Mucosa of rectum (tissue), 2 donors: Measurements from ENCODE around the gene KRTAP10-6.
"Not testable (repeated sequence)": the region's sequence is repeated elsewhere in the genome, so short reads cannot be mapped to it uniquely, and the experiment has no call there.

ENCODE experiments used
- H3K27ac ChIP-seq, 2 donors: one replicate each; pipeline ENCODE4 v1.7.0; 2013; ENCODE audit warnings: inconsistent platforms in 2 of 2, low read depth in 2 of 2, low read length in 2 of 2
- H3K27me3 ChIP-seq, 2 donors: one replicate each; pipeline ENCODE4 v1.7.0; 2013; ENCODE audit warnings: low read length in 2 of 2; ENCODE audit not compliant: control insufficient read depth in 2 of 2, insufficient read depth in 2 of 2
- H3K36me3 ChIP-seq, 2 donors: one replicate each; pipeline ENCODE4 v1.7.0; 2013; ENCODE audit warnings: low read length in 2 of 2; ENCODE audit not compliant: control insufficient read depth in 2 of 2, insufficient read depth in 2 of 2
- H3K4me1 ChIP-seq, 2 donors: one replicate each; pipeline ENCODE4 v1.7.0; 2013; ENCODE audit warnings: low read length in 2 of 2, mild to moderate bottlenecking in 1 of 2; ENCODE audit not compliant: control insufficient read depth in 2 of 2, insufficient read depth in 2 of 2
- H3K4me3 ChIP-seq, 2 donors: one replicate each; pipeline ENCODE4 v1.7.0; 2013; ENCODE audit warnings: low read length in 2 of 2
- H3K9ac ChIP-seq, 2 donors: one replicate each; pipeline ENCODE4 v1.7.0; 2013; ENCODE audit warnings: low read length in 2 of 2, low read depth in 1 of 2, mild to moderate bottlenecking in 1 of 2
- H3K9me3 ChIP-seq, 2 donors: one replicate each; pipeline ENCODE4 v1.7.0; 2013; ENCODE audit warnings: low read length in 2 of 2; ENCODE audit not compliant: control insufficient read depth in 2 of 2
- donor health status: healthy.
- donor health status: Normal muscosa, but diverticular disease.

Gene KRTAP10-6

GRCh38 chr21:44599264-44600029 is 7.1 kb upstream of the KRTAP10-6 start:
- Histone ChIP-seq H3K27me3 (peaks cover 2 to 12% of the 10 kb centered on the region in 2 donors), H3K9ac (no peak overlapping the region), H3K4me3 (no peak overlapping the region), H3K36me3 (no peaks in the 10 kb centered on the region), H3K9me3 (no peaks in the 10 kb centered on the region), H3K4me1 (no peaks in the 10 kb centered on the region), H3K27ac (no peak overlapping the region)

GRCh38 chr21:44598061-44598460 is 5.8 kb upstream of the KRTAP10-6 start:
- H3K4me3 ChIP-seq: no peak overlapping the region
- H3K9me3 ChIP-seq: no peaks in the 10 kb centered on the region
- H3K36me3 ChIP-seq: no peaks in the 10 kb centered on the region
- peaks cover 2 to 20% of the 10 kb centered on the region in 2 donors for H3K27me3 ChIP-seq
- no peaks in the 10 kb centered on the region for H3K4me1 ChIP-seq
- no peak overlapping the region for H3K9ac ChIP-seq
- no peak overlapping the region for H3K27ac ChIP-seq

DNA sequence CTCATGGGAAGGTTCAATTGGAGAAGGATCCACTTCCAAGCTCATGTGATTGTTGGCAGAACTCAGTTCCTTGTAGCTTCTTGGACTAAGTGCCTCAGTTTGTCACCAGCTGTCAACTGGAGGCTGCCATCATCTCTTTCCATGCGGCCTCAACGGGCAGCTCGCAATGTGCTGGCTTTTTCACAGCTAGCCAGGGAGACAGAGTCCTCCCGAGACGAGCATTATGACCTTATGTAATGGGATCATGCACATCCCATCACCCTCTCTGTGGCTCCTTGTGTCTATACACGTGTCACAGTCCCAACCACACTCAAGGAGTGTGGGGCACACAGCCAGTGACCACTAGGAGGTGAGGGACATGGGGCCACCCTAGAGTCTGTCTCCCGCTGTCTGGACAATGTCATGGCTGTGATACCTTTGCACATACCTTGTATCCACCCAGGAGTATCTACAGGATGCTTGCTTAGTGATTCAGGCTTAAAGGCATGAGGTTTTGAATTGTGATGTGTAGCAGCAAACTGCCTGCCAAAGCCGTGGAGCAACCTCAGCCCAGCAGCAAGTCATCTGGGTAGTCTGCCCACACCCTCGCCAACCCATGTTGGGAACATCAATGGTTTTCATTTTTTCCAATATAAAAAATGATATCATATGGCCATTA is 3.9 kb upstream of the KRTAP10-6 start:
- Histone ChIP-seq H3K4me3 (no peak overlapping the region), H3K27ac (no peak overlapping the region), H3K36me3 (no peaks in the 10 kb centered on the region), H3K27me3 (peaks cover 0 to 28% of the 10 kb centered on the region in 2 donors), H3K9me3 (no peaks in the 10 kb centered on the region), H3K9ac (no peak overlapping the region), H3K4me1 (no peaks in the 10 kb centered on the region)

- H3K9me3 ChIP-seq: no peaks in the 10 kb centered on the region
- no peak overlapping the region for H3K9ac ChIP-seq
- no peak overlapping the region for H3K4me3 ChIP-seq
- H3K27ac ChIP-seq: no peak overlapping the region
- no peaks in the 10 kb centered on the region for H3K4me1 ChIP-seq
- no peaks in the 10 kb centered on the region for H3K36me3 ChIP-seq
- peaks cover 0 to 28% of the 10 kb centered on the region in 2 donors for H3K27me3 ChIP-seq
Measured at GRCh38 chr21:44595524-44595923, 3.2 kb upstream of the KRTAP10-6 start.

GRCh38 chr21:44594406-44594916 is 2.2 kb upstream of the KRTAP10-6 start:
- H3K4me1 ChIP-seq: no peaks in the 10 kb centered on the region
- H3K36me3 ChIP-seq: no peaks in the 10 kb centered on the region
- no peak overlapping the region for H3K9ac ChIP-seq
- no peak overlapping the region for H3K4me3 ChIP-seq
- no peak overlapping the region for H3K27ac ChIP-seq
- H3K27me3 ChIP-seq: peaks cover 0 to 22% of the 10 kb centered on the region in 2 donors
- no peaks in the 10 kb centered on the region for H3K9me3 ChIP-seq

GRCh38 chr21:44593598-44594405 is 1.5 kb upstream of the KRTAP10-6 start:
- peaks cover 0 to 22% of the 10 kb centered on the region in 2 donors for H3K27me3 ChIP-seq
- H3K4me1 ChIP-seq: no peaks in the 10 kb centered on the region
- no peaks in the 10 kb centered on the region for H3K36me3 ChIP-seq
- no peak overlapping the region for H3K9ac ChIP-seq
- no peak overlapping the region for H3K4me3 ChIP-seq
- H3K9me3 ChIP-seq: no peaks in the 10 kb centered on the region
- H3K27ac ChIP-seq: no peak overlapping the region

DNA sequence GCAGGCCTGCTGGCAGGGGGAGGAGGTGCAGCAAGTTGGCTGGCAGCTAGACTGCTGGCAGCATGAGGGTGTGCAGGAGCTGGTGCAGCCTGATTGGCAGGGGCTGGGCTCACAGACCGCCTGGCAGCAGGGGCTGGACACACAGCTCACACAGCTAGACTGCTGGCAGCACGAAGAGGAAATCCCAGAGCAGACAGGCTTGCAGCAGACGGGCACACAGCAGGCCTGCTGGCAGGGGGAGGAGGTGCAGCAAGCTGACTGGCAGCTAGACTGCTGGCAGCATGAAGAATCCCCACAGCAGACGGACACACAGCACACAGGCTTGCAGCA is 539 bp downstream of the KRTAP10-6 start:
- peaks cover 0 to 22% of the 10 kb centered on the region in 2 donors for H3K27me3 ChIP-seq
- not testable (repeated sequence) for H3K9me3 ChIP-seq, H3K4me1 ChIP-seq, H3K9ac ChIP-seq, H3K4me3 ChIP-seq, H3K36me3 ChIP-seq, H3K27ac ChIP-seq

DNA sequence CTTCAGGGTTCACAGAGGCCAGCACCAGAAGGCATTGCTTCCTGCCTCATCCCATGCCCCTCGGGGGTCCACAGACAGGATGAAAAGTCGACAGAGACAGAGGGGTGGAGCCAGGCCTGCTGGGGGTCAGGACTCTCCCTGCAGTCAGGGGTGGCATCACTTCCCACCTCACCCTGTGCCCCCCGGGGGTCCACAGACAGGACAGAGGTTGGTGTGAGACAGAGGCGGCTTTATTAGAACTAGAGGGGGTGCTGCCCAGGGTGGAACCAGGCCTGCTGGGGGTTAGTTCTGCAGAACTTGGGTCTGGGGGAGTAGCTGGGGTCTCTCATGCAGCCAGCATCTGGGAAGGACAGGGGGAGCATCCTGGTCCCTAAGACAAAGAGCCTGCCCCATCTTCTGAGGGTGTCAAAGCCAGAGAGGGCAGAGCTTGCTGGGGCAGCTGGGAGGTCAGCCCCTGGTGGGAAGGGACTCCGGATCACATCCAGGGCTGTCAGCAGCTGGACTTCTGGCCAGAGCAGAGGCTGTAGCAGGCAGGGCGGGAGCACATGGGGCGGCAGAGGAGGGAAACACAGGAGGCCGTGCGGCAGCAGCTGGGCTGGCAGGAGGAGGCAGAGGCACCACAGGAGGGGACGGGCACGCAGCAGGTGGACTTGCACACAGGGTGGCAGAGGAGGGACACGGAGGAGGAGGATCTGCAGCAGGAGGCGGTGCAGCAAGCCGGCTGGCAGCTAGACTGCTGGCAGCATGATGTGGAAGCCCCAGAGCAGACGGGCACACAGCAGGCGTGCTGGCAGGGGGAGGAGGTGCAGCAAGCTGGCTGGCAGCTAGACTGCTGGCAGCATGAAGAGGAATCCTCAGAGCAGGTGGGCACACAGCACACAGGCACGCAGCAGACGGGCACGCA is 1.2 kb downstream of the KRTAP10-6 start:
- not testable (repeated sequence) for H3K4me1 ChIP-seq, H3K4me3 ChIP-seq, H3K9ac ChIP-seq, H3K27ac ChIP-seq, H3K9me3 ChIP-seq, H3K36me3 ChIP-seq
- peaks cover 0 to 19% of the 10 kb centered on the region in 2 donors for H3K27me3 ChIP-seq

GRCh38 chr21:44590311-44590721 is 2.0 kb downstream of the KRTAP10-6 start:
- Histone ChIP-seq H3K27ac (no peak overlapping the region), H3K9ac (no peak overlapping the region), H3K4me3 (no peak overlapping the region), H3K4me1 (no peaks in the 10 kb centered on the region), H3K9me3 (no peaks in the 10 kb centered on the region), H3K36me3 (no peaks in the 10 kb centered on the region), H3K27me3 (peaks cover 2 to 18% of the 10 kb centered on the region in 2 donors)
